ENCODE results near the gene RFPL2.
"Not testable (repeated sequence)": the region's sequence is repeated elsewhere in the genome, so short reads cannot be mapped to it uniquely, and the experiment has no call there.

The RFPL2 gene

DNA sequence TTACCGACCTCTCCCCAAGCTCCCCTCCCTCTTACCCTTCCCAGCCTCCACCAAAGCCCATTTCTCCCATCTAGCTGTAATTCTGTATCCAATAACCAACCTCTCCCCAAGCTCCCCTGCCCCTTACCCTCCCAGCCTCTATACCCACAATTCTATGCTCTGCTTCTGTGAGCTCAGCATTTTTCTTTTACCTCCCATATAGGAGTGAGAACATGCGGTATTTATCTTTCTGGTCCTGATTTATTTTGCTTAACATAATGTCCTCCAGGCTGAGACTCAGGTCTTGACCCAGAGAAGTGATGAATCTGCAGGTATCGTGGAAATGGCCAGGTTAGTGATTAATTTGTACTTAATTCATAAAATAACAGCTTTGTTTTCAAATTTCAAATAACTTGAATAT, 9.0 kb downstream of the RFPL2 start:
- not testable (repeated sequence) for H3K27me3 ChIP-seq (replicated peaks; ENCODE audit: insufficient read depth, low read length); H3K4me2 ChIP-seq (ENCODE audit: low read depth, low read length); H4K20me1 ChIP-seq (ENCODE audit: insufficient read depth, low read length); DNase-seq; H3K79me2 ChIP-seq (ENCODE audit: low read length); H3K9me3 ChIP-seq (replicated peaks; ENCODE audit: insufficient read depth, low read length); H3K27ac ChIP-seq (ENCODE audit: low read length); H3K9ac ChIP-seq (ENCODE audit: low read length); H3K36me3 ChIP-seq (replicated peaks; ENCODE audit: insufficient read depth, low read length); H3F3A ChIP-seq (ENCODE audit: insufficient read depth, low read length); H3K4me3 ChIP-seq (ENCODE audit: low read length); H3K4me1 ChIP-seq (ENCODE audit: low read length); H2AFZ ChIP-seq (ENCODE audit: low read length); H3K9me2 ChIP-seq (replicated peaks; ENCODE audit: insufficient read depth, low read length)

DNA sequence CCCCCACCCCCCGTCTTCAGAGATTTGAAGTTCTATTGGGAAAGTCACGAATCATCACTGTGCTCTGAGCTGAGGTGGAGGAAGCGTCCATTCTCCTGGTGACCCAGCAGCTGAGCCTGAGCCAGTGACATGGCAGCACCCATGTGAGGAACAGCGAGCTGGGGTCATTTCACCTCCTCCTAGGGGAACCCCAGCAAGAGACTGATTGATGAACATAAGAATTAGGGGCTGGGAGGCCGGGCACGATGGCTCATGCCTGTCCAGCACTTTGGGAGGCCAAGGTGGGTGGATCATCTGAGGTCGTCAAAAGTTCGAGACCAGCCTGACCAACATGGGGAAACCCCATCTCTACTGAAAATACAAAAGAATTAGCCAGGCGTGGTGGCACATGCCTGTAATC, 11.5 kb downstream of the RFPL2 start:
- H3K27ac ChIP-seq (ENCODE audit: low read length); H3K9me2 ChIP-seq (replicated peaks; ENCODE audit: insufficient read depth, low read length); H4K20me1 ChIP-seq (ENCODE audit: insufficient read depth, low read length); H3K9me3 ChIP-seq (replicated peaks; ENCODE audit: insufficient read depth, low read length); H3K36me3 ChIP-seq (replicated peaks; ENCODE audit: insufficient read depth, low read length); H3K9ac ChIP-seq (ENCODE audit: low read length); H3K27me3 ChIP-seq (replicated peaks; ENCODE audit: insufficient read depth, low read length); H3K79me2 ChIP-seq (ENCODE audit: low read length); DNase-seq; H3K4me1 ChIP-seq (ENCODE audit: low read length); H3F3A ChIP-seq (ENCODE audit: insufficient read depth, low read length); H3K4me3 ChIP-seq (ENCODE audit: low read length); H2AFZ ChIP-seq (ENCODE audit: low read length); H3K4me2 ChIP-seq (ENCODE audit: low read depth, low read length): not testable (repeated sequence)

GRCh38 chr22:32191021-32191420, 13.9 kb downstream of the RFPL2 start:
- H3K9me2 ChIP-seq (replicated peaks; ENCODE audit: insufficient read depth, low read length); H3K4me2 ChIP-seq (ENCODE audit: low read depth, low read length); H3K4me3 ChIP-seq (ENCODE audit: low read length); H2AFZ ChIP-seq (ENCODE audit: low read length); H3F3A ChIP-seq (ENCODE audit: insufficient read depth, low read length); H3K36me3 ChIP-seq (replicated peaks; ENCODE audit: insufficient read depth, low read length); H4K20me1 ChIP-seq (ENCODE audit: insufficient read depth, low read length); H3K27me3 ChIP-seq (replicated peaks; ENCODE audit: insufficient read depth, low read length); H3K27ac ChIP-seq (ENCODE audit: low read length); H3K9ac ChIP-seq (ENCODE audit: low read length); H3K9me3 ChIP-seq (replicated peaks; ENCODE audit: insufficient read depth, low read length); H3K79me2 ChIP-seq (ENCODE audit: low read length); DNase-seq; H3K4me1 ChIP-seq (ENCODE audit: low read length): not testable (repeated sequence)

DNA sequence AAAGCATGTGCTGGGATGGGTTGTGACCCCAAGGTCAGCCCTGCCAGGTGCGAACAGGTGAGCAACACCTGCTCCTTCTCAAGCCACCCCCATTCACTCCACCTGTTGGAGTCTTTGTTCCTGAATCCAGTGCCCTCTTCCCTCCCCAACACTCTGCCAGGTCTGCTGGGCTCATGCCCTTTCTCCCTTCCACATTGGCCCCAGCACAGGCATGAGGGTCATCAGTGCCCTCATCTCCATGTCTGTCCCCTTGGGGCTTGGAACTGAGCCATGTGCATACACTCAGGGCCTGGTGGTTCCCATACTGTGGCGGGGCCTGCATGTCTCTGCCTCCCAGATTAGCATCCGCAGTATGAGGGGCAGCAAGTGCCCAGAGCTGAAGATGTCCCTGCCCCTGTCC, 19.1 kb downstream of the RFPL2 start:
- Histone ChIP-seq H3K4me1 (ENCODE audit: low read length) (no peaks in the 10 kb centered on the region), H3K79me2 (ENCODE audit: low read length) (no peaks in the 10 kb centered on the region), H4K20me1 (ENCODE audit: insufficient read depth, low read length) (no peaks in the 10 kb centered on the region), H2AFZ (ENCODE audit: low read length) (no peak overlapping the region), H3K27me3 (replicated peaks; ENCODE audit: insufficient read depth, low read length) (no peaks in the 10 kb centered on the region), H3K4me3 (ENCODE audit: low read length) (no peak overlapping the region), H3K27ac (ENCODE audit: low read length) (no peak overlapping the region), H3K9ac (ENCODE audit: low read length) (no peak overlapping the region), H3K36me3 (replicated peaks; ENCODE audit: insufficient read depth, low read length) (no peaks in the 10 kb centered on the region), H3K9me3 (replicated peaks; ENCODE audit: insufficient read depth, low read length) (no peaks in the 10 kb centered on the region), H3F3A (ENCODE audit: insufficient read depth, low read length) (no peaks in the 10 kb centered on the region), H3K4me2 (ENCODE audit: low read depth, low read length) (no peak overlapping the region), H3K9me2 (replicated peaks; ENCODE audit: insufficient read depth, low read length) (no peaks in the 10 kb centered on the region)
- no peak for TF ChIP-seq EZH2 (optimal IDR thresholded peaks at IDR 0.05; ENCODE audit: low read depth, low read length)
- TF ChIP-seq CTCF (IDR thresholded peaks at IDR 0.05; ENCODE audit: low read length), result no peak
- no peak for TF ChIP-seq EZH2phosphoT487 (IDR thresholded peaks at IDR 0.05; ENCODE audit: low read length)
- no peak for DNase-seq

DNA sequence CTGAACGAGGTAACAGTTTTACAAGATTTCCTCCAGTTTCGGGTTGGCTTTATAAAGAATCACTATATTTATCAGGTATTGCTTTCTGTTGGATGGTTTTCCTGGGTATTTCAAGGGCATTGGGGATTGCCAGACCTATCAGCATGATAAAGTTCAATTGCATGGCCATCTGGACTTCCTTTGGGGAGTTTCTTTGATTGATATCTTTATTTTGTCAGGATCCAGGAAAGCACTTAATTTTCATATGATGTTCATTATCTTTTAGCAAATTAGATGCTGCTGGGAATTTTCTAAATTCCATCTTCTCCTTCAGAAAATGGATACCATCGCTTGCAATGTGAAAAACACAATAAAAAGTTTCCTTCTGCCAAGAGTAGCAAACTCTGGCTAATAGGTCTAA, 21.2 kb downstream of the RFPL2 start:
- Histone ChIP-seq H3K4me2 (ENCODE audit: low read depth, low read length) (no peak overlapping the region), H3K27ac (ENCODE audit: low read length) (no peak overlapping the region), H3K79me2 (ENCODE audit: low read length) (no peaks in the 10 kb centered on the region), H3F3A (ENCODE audit: insufficient read depth, low read length) (no peaks in the 10 kb centered on the region), H3K9ac (ENCODE audit: low read length) (no peak overlapping the region), H3K9me2 (replicated peaks; ENCODE audit: insufficient read depth, low read length) (no peaks in the 10 kb centered on the region), H3K9me3 (replicated peaks; ENCODE audit: insufficient read depth, low read length) (no peaks in the 10 kb centered on the region), H3K4me1 (ENCODE audit: low read length) (no peaks in the 10 kb centered on the region), H4K20me1 (ENCODE audit: insufficient read depth, low read length) (no peaks in the 10 kb centered on the region), H3K27me3 (replicated peaks; ENCODE audit: insufficient read depth, low read length) (no peaks in the 10 kb centered on the region), H3K36me3 (replicated peaks; ENCODE audit: insufficient read depth, low read length) (no peaks in the 10 kb centered on the region), H3K4me3 (ENCODE audit: low read length) (no peak overlapping the region), H2AFZ (ENCODE audit: low read length) (no peak overlapping the region)
- no peak for TF ChIP-seq EZH2phosphoT487 (IDR thresholded peaks at IDR 0.05; ENCODE audit: low read length)
- no peak for TF ChIP-seq CTCF (IDR thresholded peaks at IDR 0.05; ENCODE audit: low read length)
- TF ChIP-seq EZH2 (optimal IDR thresholded peaks at IDR 0.05; ENCODE audit: low read depth, low read length), result no peak
- DNase-seq, result no peak
